Spinal cord (tissue), 4 donors: Measurements from ENCODE around the gene IFNA16. TPM values are rescaled to one million over a fixed set of nuclear protein-coding genes. Genes with fewer than 3 reads are reported as not detected.

Experiments
- polyA plus RNA-seq, 2 donors: library from polyadenylated mRNA; unstranded; fragments of 120-200 nt; gene quantifications; one replicate each; pipeline ENCODE4 v1.2.1, GENCODE V29; 2013; ENCODE audit not compliant: insufficient read length in 2 of 2
- total RNA-seq, 2 donors: library from RNA; depleted of rRNA in 1 of 2; stranded (reverse); fragments of 120-200 nt in 1 of 2; fragments of >200 nt in 1 of 2; gene quantifications; one replicate each; pipeline versions ENCODE4 v1.2.3 to v1.2.4, GENCODE V29; 2013 to 2014

The IFNA16 gene
- total and polyA plus RNA-seq, 4 donors = not detected

Other genes with a start within 250 kb of the IFNA16 start
- gene HACD4, start 185.7 kb downstream of the IFNA16 start, total RNA-seq = 1 to 10 TPM; 3.7 to 4.1 TPM
- 1 to 10 TPM; 1.3 to 1.6 TPM for gene HACD4, start 185.7 kb downstream of the IFNA16 start, polyA plus RNA-seq
- gene IFNB1, start 139.4 kb downstream of the IFNA16 start, total RNA-seq = not detected
- not detected for gene IFNB1, start 139.4 kb downstream of the IFNA16 start, polyA plus RNA-seq
- not detected for gene IFNW1, start 75.5 kb downstream of the IFNA16 start, total RNA-seq
- under 1 TPM in 1 of 2 donors, not detected in 1; 0.15 TPM for gene IFNW1, start 75.5 kb downstream of the IFNA16 start, polyA plus RNA-seq
- not detected for gene IFNA21, start 50.7 kb downstream of the IFNA16 start, total RNA-seq
- gene IFNA21, start 50.7 kb downstream of the IFNA16 start, polyA plus RNA-seq = not detected
- gene IFNA4, start 29.7 kb downstream of the IFNA16 start, total RNA-seq = not detected
- gene IFNA4, start 29.7 kb downstream of the IFNA16 start, polyA plus RNA-seq = not detected
- gene IFNA7, start 15.1 kb downstream of the IFNA16 start, total RNA-seq = not detected
- gene IFNA7, start 15.1 kb downstream of the IFNA16 start, polyA plus RNA-seq = not detected
- gene IFNA10, start 10.2 kb downstream of the IFNA16 start, total RNA-seq = not detected
- gene IFNA10, start 10.2 kb downstream of the IFNA16 start, polyA plus RNA-seq = not detected
- not detected for gene IFNA17, start 10.9 kb upstream of the IFNA16 start, total RNA-seq
- not detected for gene IFNA17, start 10.9 kb upstream of the IFNA16 start, polyA plus RNA-seq
- not detected for gene IFNA14, start 22.7 kb upstream of the IFNA16 start, total RNA-seq
- gene IFNA14, start 22.7 kb upstream of the IFNA16 start, polyA plus RNA-seq = not detected
- gene IFNA5, start 88.0 kb upstream of the IFNA16 start, total RNA-seq = not detected
- not detected for gene IFNA5, start 88.0 kb upstream of the IFNA16 start, polyA plus RNA-seq
- 10 to 100 TPM; 42.2 to 70.6 TPM for gene KLHL9, start 118.1 kb upstream of the IFNA16 start, total RNA-seq
- 10 to 100 TPM; 37.8 to 52.3 TPM for gene KLHL9, start 118.1 kb upstream of the IFNA16 start, polyA plus RNA-seq
- not detected for gene IFNA6, start 133.6 kb upstream of the IFNA16 start, total RNA-seq
- gene IFNA6, start 133.6 kb upstream of the IFNA16 start, polyA plus RNA-seq = not detected
- gene IFNA13, start 150.7 kb upstream of the IFNA16 start, total RNA-seq = not detected
- gene IFNA13, start 150.7 kb upstream of the IFNA16 start, polyA plus RNA-seq = not detected
- not detected for gene IFNA2, start 168.1 kb upstream of the IFNA16 start, total RNA-seq
- gene IFNA2, start 168.1 kb upstream of the IFNA16 start, polyA plus RNA-seq = not detected
- not detected for gene IFNA8, start 191.8 kb upstream of the IFNA16 start, total RNA-seq
- gene IFNA8, start 191.8 kb upstream of the IFNA16 start, polyA plus RNA-seq = not detected
- not detected for gene IFNA1, start 223.1 kb upstream of the IFNA16 start, total RNA-seq
- gene IFNA1, start 223.1 kb upstream of the IFNA16 start, polyA plus RNA-seq = not detected